Neural crest cell (in vitro differentiated cells): ENCODE measurements around the gene RAB8A. TPM values are rescaled to one million over a fixed set of nuclear protein-coding genes. Genes with fewer than 3 reads are reported as not detected.
"Not testable (repeated sequence)": the region's sequence is repeated elsewhere in the genome, so short reads cannot be mapped to it uniquely, and the experiment has no call there.

Experiments used
- DNase-seq: peaks from one replicate; pipeline ENCODE4 v3.0.0; 2021; ENCODE audit warnings: low read depth, mixed read lengths, low spot score
- H3K27ac Mint-ChIP-seq: one replicate; pipeline ENCODE4 v1.8.0; 2021; ENCODE audit warnings: mild to moderate bottlenecking, mixed read lengths; ENCODE audit not compliant: unreplicated experiment
- H3K27me3 Mint-ChIP-seq: 2 replicates; pipeline ENCODE4 v1.8.0; 2021; ENCODE audit warnings: low read depth, mild to moderate bottlenecking, mixed read lengths
- H3K36me3 Mint-ChIP-seq: 2 replicates; pipeline ENCODE4 v1.8.0; 2021; ENCODE audit warnings: low read depth, mild to moderate bottlenecking, mixed read lengths
- H3K4me1 Mint-ChIP-seq: 2 replicates; pipeline ENCODE4 v1.8.0; 2021; ENCODE audit warnings: mixed read lengths
- H3K4me3 Mint-ChIP-seq: one replicate; pipeline ENCODE4 v1.8.0; 2021; ENCODE audit warnings: mild to moderate bottlenecking, mixed read lengths
- H3K9me3 Mint-ChIP-seq: 2 replicates; pipeline ENCODE4 v1.8.0; 2021; ENCODE audit warnings: mixed read lengths
- CTCF ChIP-seq: fragments of 200-600 bp; sonication (generic); conservative IDR thresholded peaks from 2 replicates; pipeline ENCODE4 v1.5.0; 2021; ENCODE audit warnings: antibody characterized with exemption, mild to moderate bottlenecking
- total RNA-seq: library from RNA; stranded (reverse); gene quantifications from 2 replicates; pipeline ENCODE4 v1.2.1, GENCODE V29; 2021

Gene RAB8A
- total RNA-seq, 1 donor from 2014 or later, result 88.9 TPM

- no peak for TF ChIP-seq CTCF
- no peak for DNase-seq
- Mint-ChIP-seq H3K27me3 (no peaks in the 10 kb centered on the region), H3K4me1 (no peaks in the 10 kb centered on the region), H3K9me3 (no peaks in the 10 kb centered on the region), H3K36me3 (no peaks in the 10 kb centered on the region), H3K27ac (no peak overlapping the region), H3K4me3 (no peak overlapping the region)
Measured at GRCh38 chr19:16168465-16169081, 56.9 kb downstream of the RAB8A start.

- Mint-ChIP-seq H3K4me3 (no peak overlapping the region), H3K27ac (no peak overlapping the region), H3K36me3 (no peaks in the 10 kb centered on the region), H3K9me3 (no peaks in the 10 kb centered on the region), H3K27me3 (no peaks in the 10 kb centered on the region), H3K4me1 (no peaks in the 10 kb centered on the region)
- no peak for DNase-seq
- no peak for TF ChIP-seq CTCF
Measured at GRCh38 chr19:16170134-16170533, 58.4 kb downstream of the RAB8A start.

DNA sequence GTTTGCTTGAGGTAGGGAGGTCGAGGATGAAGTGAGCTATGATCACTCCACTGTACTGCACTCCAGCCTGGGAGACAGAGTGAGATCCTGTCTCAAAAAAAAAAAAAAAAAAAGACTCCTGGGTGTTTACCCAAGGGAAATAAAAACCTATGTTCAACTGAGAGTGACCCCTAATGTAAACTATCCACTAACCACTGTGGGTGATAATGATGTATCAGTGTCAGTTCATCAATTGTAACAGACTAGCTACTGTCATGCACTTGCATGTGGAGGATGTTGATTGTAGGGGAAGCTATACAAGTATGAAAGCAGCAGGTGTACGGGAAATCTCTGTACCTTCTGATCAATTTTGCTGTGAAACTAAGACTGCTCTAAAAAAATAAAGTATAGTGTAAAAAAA is 64.3 kb downstream of the RAB8A start:
- Mint-ChIP-seq H3K4me1 (no peaks in the 10 kb centered on the region), H3K27me3 (peaks cover 20% of the 10 kb centered on the region), H3K36me3 (no peaks in the 10 kb centered on the region), H3K27ac (no peak overlapping the region), H3K4me3 (no peak overlapping the region), H3K9me3 (no peaks in the 10 kb centered on the region)
- no peak for DNase-seq
- TF ChIP-seq CTCF, result no peak

DNA sequence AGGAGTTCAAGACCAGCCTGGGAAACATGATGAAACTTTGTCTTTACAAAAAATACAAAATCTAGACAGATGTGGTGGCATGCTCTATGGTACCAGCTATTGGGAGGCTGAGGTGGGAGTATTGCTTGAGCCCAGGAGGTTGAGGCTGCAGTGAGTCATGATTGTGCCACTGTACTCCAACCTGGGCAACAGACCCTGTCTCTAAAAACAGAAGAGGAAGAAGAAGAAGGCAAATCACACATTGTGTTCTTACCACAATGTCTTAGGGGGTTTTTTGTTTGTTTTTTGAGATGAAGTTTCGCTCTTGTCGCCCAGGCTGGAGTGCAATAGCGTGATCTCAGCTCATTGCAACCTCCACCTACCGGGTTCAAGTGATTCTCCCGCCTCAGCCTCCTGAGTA is 67.2 kb downstream of the RAB8A start:
- H3K9me3 Mint-ChIP-seq, DNase-seq, H3K4me1 Mint-ChIP-seq, H3K4me3 Mint-ChIP-seq, H3K27ac Mint-ChIP-seq, H3K36me3 Mint-ChIP-seq: not testable (repeated sequence)
- H3K27me3 Mint-ChIP-seq, result peaks cover 32% of the 10 kb centered on the region

GRCh38 chr19:16180611-16181010 is 68.9 kb downstream of the RAB8A start:
- Mint-ChIP-seq H3K27ac (no peak overlapping the region), H3K9me3 (no peaks in the 10 kb centered on the region), H3K4me1 (peaks cover 14% of the 10 kb centered on the region), H3K27me3 (peaks cover 35% of the 10 kb centered on the region), H3K36me3 (peaks cover 3% of the 10 kb centered on the region), H3K4me3 (no peak overlapping the region)
- no peak for TF ChIP-seq CTCF
- DNase-seq, result no peak

Other genes with a start within 250 kb of the RAB8A start
- gene CYP4F2, start 213.8 kb upstream of the RAB8A start, total RNA-seq, result not detected in 2 replicates
- gene CYP4F11, start 177.4 kb upstream of the RAB8A start, total RNA-seq, result not detected in 2 replicates
- gene OR10H4, start 162.9 kb upstream of the RAB8A start, total RNA-seq, result not detected in 2 replicates
- gene TPM4, start 35.4 kb upstream of the RAB8A start, total RNA-seq, result 357 and 373 TPM in 2 replicates
- not detected in 2 replicates for gene HSH2D, start 31.8 kb downstream of the RAB8A start, total RNA-seq
- gene CIB3, start 61.6 kb downstream of the RAB8A start, total RNA-seq, result not detected in 2 replicates
- gene FAM32A, start 73.5 kb downstream of the RAB8A start, total RNA-seq, result 84.4 and 85.9 TPM in 2 replicates
- 97.6 and 104 TPM in 2 replicates for gene AP1M1, start 86.0 kb downstream of the RAB8A start, total RNA-seq
- 0.16 and 0.54 TPM in 2 replicates for gene KLF2, start 212.9 kb downstream of the RAB8A start, total RNA-seq